ENCODE results near the gene SLC2A9.

- TF ChIP-seq CTCF (IDR thresholded peaks at IDR 0.05) = no peak
- TF ChIP-seq REST (IDR thresholded peaks at IDR 0.05; ENCODE audit: insufficient read depth in 1 of 2, low read depth in 2 of 2, low read length in 1 of 2) = no peak
- TF ChIP-seq SIN3A (IDR thresholded peaks at IDR 0.05; ENCODE audit: borderline replicate concordance, insufficient read depth, low read depth, low read length) = no peak
- no peak for TF ChIP-seq POLR2AphosphoS5 (IDR thresholded peaks at IDR 0.05; ENCODE audit: low read depth, low read length)
- no peak for TF ChIP-seq TCF7L2 (IDR thresholded peaks at IDR 0.05; ENCODE audit: low read depth, low read length)
Observed at GRCh38 chr4:9980898-9981297, 40.4 kb downstream of the SLC2A9 start.

Measured in Panc1 (cell line).